22Rv1 (cell line): Measurements from ENCODE around the gene MICA.
"Not testable (repeated sequence)": the region's sequence is repeated elsewhere in the genome, so short reads cannot be mapped to it uniquely, and the experiment has no call there.

Experiments
- H3K27ac ChIP-seq: fragments of 450-650 bp; 2 replicates; pipeline ENCODE4 v1.5.1; 2017
- CTCF ChIP-seq: fragments of 450-650 bp; IDR thresholded peaks from 2 replicates; pipeline ENCODE4 v1.5.1; 2017; ENCODE audit warnings: mild to moderate bottlenecking
- ZFX ChIP-seq: fragments of 450-650 bp; IDR thresholded peaks from 2 replicates; pipeline ENCODE4 v1.6.1; 2017; ENCODE audit warnings: antibody characterized with exemption, borderline replicate concordance

The MICA gene

GRCh38 chr6:31381666-31382065 is 21.7 kb upstream of the MICA start:
- no peak for TF ChIP-seq CTCF
- TF ChIP-seq ZFX, result no peak
- H3K27ac ChIP-seq, result no peak overlapping the region

- TF ChIP-seq ZFX, result no peak
- TF ChIP-seq CTCF, result no peak
- no peak overlapping the region for H3K27ac ChIP-seq
These were observed 20.2 kb upstream of the MICA start for GRCh38 chr6:31383149-31383548.

- no peak overlapping the region for H3K27ac ChIP-seq
- TF ChIP-seq CTCF, result no peak
- TF ChIP-seq ZFX, result no peak
These were observed 18.4 kb upstream of the MICA start for GRCh38 chr6:31385041-31385440.

GRCh38 chr6:31386099-31386498 is 17.3 kb upstream of the MICA start:
- TF ChIP-seq ZFX, result no peak
- no peak for TF ChIP-seq CTCF
- H3K27ac ChIP-seq, result no peak overlapping the region

- H3K27ac ChIP-seq, result no peak overlapping the region
- TF ChIP-seq ZFX, result no peak
- TF ChIP-seq CTCF, result no peak
These were observed 16.4 kb upstream of the MICA start for GRCh38 chr6:31386977-31387376.

DNA sequence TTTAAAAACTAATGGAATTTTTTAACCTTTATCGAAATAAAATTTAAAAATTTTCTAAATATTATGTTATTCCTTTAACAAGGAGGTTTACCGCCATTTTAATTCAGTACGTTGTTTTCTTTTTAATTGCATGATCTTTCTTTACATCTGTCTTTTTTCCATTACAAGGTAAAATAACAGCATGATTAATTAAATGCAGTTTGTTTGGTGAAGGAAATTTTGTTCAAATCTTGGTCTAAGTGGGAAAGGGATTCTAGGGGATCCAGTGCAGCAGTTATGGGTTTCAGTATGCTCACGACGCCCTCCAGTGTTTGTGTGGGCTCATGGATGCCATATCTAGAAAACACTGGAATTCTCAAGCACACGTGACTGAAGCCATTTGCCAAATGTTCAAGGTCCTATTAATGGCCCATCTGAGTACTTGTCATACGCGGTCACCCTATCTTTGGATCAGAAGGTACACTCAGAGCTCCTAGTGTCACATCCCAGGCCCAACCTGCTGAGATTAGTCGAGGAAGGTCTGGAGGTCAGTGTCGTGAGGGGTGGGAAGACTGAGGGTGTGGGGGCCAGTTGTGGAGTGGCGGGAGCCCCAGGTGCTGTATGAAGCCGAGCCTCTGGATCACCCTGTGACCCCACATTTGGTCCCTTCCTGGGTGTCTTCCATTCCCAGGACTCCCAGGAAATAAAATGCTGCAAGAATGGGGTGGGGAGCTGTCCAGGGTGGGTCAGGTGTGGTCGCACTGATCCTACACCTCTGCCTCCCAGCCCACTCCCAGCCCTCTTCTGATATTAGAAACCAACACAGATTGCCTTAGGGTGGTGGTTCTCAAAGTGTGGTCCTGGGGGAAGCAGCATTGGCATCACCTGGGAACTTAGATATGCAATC is 14.2 kb upstream of the MICA start:
- H3K27ac ChIP-seq, result not testable (repeated sequence)

- not testable (repeated sequence) for H3K27ac ChIP-seq
These were observed 13.6 kb upstream of the MICA start for GRCh38 chr6:31389802-31390132.

DNA sequence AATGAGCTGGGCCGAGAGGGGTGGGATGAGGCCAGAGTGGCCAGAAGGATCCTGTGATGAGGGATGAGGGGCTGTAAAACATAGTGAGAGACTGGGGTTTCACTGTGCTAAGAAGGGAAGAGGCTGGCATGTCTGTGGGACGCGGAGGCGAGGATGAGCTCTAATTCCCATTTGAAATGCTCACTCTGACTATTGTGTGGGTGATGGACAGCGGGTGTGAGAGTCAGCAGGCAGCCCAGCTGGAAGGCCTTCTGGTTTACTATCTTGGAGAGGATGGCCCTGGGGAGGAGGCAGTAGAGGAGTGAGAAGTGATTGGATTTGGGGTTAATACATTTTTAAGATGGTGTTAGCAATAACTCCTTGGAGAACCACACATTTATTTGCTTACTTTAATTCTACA is 9.5 kb upstream of the MICA start:
- TF ChIP-seq ZFX (no peak), CTCF (no peak)
- H3K27ac ChIP-seq, result no peak overlapping the region
